ENCODE measurements around the gene CORT. TPM values are rescaled to one million over a fixed set of nuclear protein-coding genes. Genes with fewer than 3 reads are reported as not detected.

Gene CORT
- total RNA-seq, 1 experiment from 2014 or later = 0.66 TPM

- TF ChIP-seq HMGXB4 (CRISPR knock-in tag; IDR thresholded peaks at IDR 0.05) (peak; percentile 100), ARID4B (CRISPR knock-in tag; IDR thresholded peaks at IDR 0.05; ENCODE audit: borderline replicate concordance) (no peak; the same call in 1 of the 2 replicates), FOXK1 (CRISPR knock-in tag; IDR thresholded peaks at IDR 0.05) (peak; percentile 75), FOXJ3 (CRISPR knock-in tag; IDR thresholded peaks at IDR 0.05; ENCODE audit: borderline replicate concordance) (no peak), ETV6 (CRISPR knock-in tag; IDR thresholded peaks at IDR 0.05) (peak; percentile 88), ZNF232 (CRISPR knock-in tag; IDR thresholded peaks at IDR 0.05) (no peak), ATF2 (CRISPR knock-in tag; IDR thresholded peaks at IDR 0.05; ENCODE audit: borderline replicate concordance, low read depth) (no peak), GRHL2 (CRISPR knock-in tag; IDR thresholded peaks at IDR 0.05; ENCODE audit: insufficient replicate concordance, severe bottlenecking) (no peak), ZNF219 (CRISPR knock-in tag; IDR thresholded peaks at IDR 0.05; ENCODE audit: borderline replicate concordance) (no peak)
- TF ChIP-seq, protein P1, sequence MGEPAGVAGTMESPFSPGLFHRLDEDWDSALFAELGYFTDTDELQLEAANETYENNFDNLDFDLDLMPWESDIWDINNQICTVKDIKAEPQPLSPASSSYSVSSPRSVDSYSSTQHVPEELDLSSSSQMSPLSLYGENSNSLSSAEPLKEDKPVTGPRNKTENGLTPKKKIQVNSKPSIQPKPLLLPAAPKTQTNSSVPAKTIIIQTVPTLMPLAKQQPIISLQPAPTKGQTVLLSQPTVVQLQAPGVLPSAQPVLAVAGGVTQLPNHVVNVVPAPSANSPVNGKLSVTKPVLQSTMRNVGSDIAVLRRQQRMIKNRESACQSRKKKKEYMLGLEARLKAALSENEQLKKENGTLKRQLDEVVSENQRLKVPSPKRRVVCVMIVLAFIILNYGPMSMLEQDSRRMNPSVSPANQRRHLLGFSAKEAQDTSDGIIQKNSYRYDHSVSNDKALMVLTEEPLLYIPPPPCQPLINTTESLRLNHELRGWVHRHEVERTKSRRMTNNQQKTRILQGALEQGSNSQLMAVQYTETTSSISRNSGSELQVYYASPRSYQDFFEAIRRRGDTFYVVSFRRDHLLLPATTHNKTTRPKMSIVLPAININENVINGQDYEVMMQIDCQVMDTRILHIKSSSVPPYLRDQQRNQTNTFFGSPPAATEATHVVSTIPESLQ (CRISPR knock-in tag; IDR thresholded peaks at IDR 0.05) = no peak
- TF ChIP-seq, protein P2, sequence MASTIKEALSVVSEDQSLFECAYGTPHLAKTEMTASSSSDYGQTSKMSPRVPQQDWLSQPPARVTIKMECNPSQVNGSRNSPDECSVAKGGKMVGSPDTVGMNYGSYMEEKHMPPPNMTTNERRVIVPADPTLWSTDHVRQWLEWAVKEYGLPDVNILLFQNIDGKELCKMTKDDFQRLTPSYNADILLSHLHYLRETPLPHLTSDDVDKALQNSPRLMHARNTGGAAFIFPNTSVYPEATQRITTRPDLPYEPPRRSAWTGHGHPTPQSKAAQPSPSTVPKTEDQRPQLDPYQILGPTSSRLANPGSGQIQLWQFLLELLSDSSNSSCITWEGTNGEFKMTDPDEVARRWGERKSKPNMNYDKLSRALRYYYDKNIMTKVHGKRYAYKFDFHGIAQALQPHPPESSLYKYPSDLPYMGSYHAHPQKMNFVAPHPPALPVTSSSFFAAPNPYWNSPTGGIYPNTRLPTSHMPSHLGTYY (CRISPR knock-in tag; IDR thresholded peaks at IDR 0.05) = no peak
- TF ChIP-seq, protein P3, sequence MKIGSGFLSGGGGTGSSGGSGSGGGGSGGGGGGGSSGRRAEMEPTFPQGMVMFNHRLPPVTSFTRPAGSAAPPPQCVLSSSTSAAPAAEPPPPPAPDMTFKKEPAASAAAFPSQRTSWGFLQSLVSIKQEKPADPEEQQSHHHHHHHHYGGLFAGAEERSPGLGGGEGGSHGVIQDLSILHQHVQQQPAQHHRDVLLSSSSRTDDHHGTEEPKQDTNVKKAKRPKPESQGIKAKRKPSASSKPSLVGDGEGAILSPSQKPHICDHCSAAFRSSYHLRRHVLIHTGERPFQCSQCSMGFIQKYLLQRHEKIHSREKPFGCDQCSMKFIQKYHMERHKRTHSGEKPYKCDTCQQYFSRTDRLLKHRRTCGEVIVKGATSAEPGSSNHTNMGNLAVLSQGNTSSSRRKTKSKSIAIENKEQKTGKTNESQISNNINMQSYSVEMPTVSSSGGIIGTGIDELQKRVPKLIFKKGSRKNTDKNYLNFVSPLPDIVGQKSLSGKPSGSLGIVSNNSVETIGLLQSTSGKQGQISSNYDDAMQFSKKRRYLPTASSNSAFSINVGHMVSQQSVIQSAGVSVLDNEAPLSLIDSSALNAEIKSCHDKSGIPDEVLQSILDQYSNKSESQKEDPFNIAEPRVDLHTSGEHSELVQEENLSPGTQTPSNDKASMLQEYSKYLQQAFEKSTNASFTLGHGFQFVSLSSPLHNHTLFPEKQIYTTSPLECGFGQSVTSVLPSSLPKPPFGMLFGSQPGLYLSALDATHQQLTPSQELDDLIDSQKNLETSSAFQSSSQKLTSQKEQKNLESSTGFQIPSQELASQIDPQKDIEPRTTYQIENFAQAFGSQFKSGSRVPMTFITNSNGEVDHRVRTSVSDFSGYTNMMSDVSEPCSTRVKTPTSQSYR (CRISPR knock-in tag; IDR thresholded peaks at IDR 0.05) = peak; percentile 12; the same call in 1 of the 2 replicates
These were observed 19.4 kb upstream of the CORT start, which contains the start of gene CENPS (continued) for GRCh38 chr1:10430216-10431069.

All from WTC11 (cell line).